Epithelial cell of esophagus (primary cell): ENCODE measurements around the gene LACTB.

Experiments
- DNase-seq: peaks from one replicate; pipeline ENCODE4 v3.0.0; 2010; ENCODE audit warnings: low read depth
- H3K4me3 ChIP-seq: 2 replicates; pipeline ENCODE4 v1.5.1; 2011; ENCODE audit warnings: mild to moderate bottlenecking, low read length, control low read depth
- TF ChIP-seq, protein P1 (sequence below): IDR thresholded peaks from 2 replicates; pipeline ENCODE4 v1.5.1; 2011; ENCODE audit warnings: low read depth, mild to moderate bottlenecking, low read length, control low read depth, inconsistent platforms; ENCODE audit not compliant: insufficient read depth; ENCODE audit errors: missing control alignments

The LACTB gene, protein sequence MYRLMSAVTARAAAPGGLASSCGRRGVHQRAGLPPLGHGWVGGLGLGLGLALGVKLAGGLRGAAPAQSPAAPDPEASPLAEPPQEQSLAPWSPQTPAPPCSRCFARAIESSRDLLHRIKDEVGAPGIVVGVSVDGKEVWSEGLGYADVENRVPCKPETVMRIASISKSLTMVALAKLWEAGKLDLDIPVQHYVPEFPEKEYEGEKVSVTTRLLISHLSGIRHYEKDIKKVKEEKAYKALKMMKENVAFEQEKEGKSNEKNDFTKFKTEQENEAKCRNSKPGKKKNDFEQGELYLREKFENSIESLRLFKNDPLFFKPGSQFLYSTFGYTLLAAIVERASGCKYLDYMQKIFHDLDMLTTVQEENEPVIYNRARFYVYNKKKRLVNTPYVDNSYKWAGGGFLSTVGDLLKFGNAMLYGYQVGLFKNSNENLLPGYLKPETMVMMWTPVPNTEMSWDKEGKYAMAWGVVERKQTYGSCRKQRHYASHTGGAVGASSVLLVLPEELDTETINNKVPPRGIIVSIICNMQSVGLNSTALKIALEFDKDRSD

DNA sequence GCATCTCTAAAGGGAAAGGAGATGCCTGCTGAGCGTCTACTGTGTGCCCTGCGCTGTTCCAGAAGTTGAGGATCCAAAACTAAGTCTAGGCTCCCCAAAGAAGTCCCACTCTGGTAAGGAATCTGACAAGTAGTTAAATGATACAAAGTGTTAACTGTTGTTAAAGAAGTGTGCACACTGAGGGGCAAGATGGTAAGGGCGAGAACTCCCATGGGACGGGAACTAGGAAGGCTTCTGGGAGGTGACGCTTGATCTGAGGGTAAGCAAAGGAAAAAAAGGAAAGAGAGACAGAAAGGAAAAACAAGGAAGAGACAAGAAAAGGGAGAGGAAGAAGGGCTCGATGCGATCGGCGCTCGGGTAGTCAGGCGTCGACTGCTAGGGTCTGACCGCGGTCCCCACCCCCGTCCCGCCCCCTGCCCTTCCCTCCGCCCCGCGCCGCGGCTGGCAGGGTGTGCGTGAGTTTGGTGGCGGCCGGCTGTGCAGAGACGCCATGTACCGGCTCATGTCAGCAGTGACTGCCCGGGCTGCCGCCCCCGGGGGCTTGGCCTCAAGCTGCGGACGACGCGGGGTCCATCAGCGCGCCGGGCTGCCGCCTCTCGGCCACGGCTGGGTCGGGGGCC is at the start of gene LACTB:
TSS of gene LACTB (plus strand) at position 480 of the 620 bp plus-strand sequence. CDS start at position 491, 11 bp downstream.
- TF ChIP-seq, protein P1, sequence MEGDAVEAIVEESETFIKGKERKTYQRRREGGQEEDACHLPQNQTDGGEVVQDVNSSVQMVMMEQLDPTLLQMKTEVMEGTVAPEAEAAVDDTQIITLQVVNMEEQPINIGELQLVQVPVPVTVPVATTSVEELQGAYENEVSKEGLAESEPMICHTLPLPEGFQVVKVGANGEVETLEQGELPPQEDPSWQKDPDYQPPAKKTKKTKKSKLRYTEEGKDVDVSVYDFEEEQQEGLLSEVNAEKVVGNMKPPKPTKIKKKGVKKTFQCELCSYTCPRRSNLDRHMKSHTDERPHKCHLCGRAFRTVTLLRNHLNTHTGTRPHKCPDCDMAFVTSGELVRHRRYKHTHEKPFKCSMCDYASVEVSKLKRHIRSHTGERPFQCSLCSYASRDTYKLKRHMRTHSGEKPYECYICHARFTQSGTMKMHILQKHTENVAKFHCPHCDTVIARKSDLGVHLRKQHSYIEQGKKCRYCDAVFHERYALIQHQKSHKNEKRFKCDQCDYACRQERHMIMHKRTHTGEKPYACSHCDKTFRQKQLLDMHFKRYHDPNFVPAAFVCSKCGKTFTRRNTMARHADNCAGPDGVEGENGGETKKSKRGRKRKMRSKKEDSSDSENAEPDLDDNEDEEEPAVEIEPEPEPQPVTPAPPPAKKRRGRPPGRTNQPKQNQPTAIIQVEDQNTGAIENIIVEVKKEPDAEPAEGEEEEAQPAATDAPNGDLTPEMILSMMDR: no peak
- peak; percentile 93 for DNase-seq
- H3K4me3 ChIP-seq: peak within 1 kb of the TSS; percentile 67

DNA sequence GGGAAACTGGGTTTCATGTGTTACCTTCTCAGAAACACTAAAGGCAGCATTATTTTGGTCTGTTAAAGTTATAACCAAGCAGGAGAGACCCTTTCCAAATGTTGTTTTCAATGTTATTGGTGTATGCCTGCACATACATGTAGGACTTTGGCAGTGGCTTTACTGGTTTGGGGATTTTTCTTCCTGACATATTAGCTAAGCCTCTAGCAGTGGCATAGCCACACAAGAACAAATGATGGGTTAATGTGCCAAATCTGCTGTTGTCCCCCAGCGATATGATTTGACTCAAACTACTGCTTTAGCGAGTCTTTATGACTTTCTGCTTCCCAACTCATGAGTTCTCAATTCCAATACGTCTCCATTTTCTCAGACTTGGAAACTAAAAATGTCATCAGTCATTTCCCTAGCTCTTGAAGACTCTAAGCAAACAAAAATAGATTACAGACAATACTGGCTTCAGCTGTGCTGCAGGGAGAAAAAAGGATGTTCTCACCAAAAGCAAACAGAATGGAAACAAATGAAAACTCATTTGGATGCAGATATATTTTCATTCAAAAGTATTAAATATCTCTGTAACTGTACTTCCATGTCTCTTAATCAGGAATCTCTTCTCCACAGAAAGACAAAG is 49.5 kb upstream of the LACTB start:
- TF ChIP-seq, protein P1: no peak
- no peak overlapping the region for H3K4me3 ChIP-seq

DNA sequence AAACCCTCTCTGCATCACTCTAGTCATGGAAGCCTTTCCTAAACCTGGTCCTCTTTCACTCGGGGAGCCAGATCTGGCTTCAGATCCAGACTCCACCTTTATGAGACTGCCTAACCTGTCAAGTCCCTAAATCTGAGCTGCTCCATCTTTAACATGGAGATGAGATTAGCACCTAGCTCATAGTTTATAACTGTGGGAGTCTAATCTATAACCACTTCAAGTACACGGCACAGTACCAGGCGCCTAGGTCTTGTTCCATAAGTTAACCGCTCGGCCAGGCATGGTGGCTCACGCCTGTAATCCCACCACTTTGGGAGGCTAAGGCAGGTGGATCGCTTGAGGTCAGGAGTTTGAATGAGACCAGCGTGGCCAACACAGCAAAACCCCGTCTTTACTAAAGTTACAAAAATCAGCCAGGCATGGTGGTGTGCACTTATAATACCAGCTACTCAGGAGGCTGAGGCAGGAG is 48.8 kb upstream of the LACTB start:
- H3K4me3 ChIP-seq: no peak overlapping the region
- TF ChIP-seq, protein P1: no peak
- peak; percentile 31 for DNase-seq

More for the DNA sequence above, 49.5 kb upstream of the LACTB start:
- no peak for DNase-seq

DNA sequence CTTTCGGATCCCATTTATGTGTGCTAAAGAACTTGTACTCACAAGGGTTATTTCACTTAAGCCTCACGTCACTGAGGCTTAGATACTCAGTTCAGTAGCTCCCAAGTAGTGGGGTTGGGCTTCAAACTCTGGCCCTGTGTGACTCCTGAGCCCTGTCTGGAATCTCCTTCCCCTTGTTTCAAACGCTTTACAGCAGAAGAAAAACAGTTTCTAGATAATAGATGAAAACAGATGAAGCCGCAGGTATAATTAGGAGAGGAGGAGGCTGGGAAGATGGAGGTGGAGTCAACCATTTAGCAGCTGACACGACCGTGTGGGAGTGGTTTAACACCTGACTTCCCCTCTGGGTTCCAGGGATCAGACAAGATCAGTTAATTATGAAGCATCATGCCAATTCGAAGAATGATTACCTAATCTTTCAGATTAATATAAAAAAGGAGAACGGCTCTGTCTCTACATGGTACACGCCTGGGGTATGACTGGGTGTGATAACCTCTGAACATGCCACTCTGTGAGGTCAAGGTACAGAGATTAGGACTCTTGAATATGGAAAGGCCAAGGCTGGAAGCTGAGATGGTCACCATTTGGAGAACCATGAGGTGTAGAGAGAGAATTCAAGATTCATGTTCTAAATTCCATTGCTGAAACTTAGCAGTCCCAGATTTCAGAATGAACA is 48.0 kb upstream of the LACTB start:
- peak; percentile 45 for DNase-seq
- TF ChIP-seq, protein P1: no peak
- no peak overlapping the region for H3K4me3 ChIP-seq

DNA sequence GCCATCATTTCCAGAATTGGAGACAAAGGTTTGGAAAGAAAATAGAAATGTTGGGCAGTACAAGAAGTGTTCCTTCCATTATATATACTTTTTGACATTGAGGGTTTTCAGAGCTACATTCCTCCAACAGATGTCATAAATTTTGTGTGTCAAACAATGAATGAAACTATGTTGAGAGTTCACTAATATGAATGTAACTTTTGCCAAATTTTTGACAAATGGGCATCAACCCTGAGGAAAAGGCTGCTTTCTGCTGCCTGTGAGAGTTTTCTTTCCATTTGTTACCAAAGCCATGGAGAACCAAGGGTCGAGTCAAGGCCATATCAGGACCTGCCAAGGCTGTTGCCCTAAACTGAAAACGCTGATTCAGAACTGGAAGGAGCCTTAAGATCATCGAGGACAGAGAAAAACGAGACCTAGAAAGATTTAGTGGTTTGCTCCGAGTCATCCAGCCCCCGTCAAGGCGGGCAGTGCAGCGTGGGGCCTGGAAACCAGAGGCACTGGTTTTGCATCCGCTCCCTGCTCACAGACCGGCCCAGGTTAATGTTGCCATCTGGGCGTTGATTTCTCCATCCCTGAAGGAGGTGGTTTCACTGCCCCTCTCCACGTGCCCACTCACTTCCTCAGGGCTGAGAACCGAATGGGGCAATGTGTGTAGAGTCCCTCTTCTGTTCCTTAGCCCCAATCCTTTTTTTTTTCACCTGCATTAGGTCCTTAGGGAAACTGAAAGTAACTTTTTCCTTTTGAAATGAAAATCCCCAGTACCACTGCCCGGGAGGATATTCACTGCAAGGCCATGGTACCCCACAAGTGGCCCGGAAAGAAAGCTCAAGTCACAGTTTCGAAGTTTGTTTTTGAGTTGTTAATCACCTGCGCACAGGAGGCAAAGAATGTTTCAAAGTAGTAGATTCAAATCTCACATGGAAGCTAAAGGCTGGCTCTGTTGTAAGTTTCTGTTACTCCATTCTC is 46.4 kb upstream of the LACTB start:
- DNase-seq: no peak
- TF ChIP-seq, protein P1: no peak
- no peak overlapping the region for H3K4me3 ChIP-seq
